H9 (cell line): ENCODE results near the gene CTNNA3. TPM values are rescaled to one million over a fixed set of nuclear protein-coding genes. Genes with fewer than 3 reads are reported as not detected.

ENCODE experiments used
- DNase-seq: peaks from one replicate; pipeline ENCODE4 v3.0.0-alpha.2; 2017
- H2AFZ ChIP-seq: one replicate; pipeline ENCODE4 v1.6.1; 2013; ENCODE audit warnings: mild to moderate bottlenecking, low read length, control low read depth, moderate library complexity
- H2AK5ac ChIP-seq: 2 replicates; pipeline ENCODE4 v1.6.1; 2013; ENCODE audit warnings: low read length, control low read depth, mixed read lengths; ENCODE audit not compliant: insufficient read length
- H2BK120ac ChIP-seq: one replicate; pipeline ENCODE4 v1.6.1; 2013; ENCODE audit warnings: low read depth, mild to moderate bottlenecking, low read length, control low read depth, inconsistent platforms; ENCODE audit not compliant: poor library complexity, severe bottlenecking
- H2BK12ac ChIP-seq: 2 replicates; pipeline ENCODE4 v1.6.1; 2013; ENCODE audit warnings: low read length, control low read depth, mixed read lengths, low read depth; ENCODE audit not compliant: insufficient read length
- H2BK15ac ChIP-seq: 2 replicates; pipeline ENCODE4 v1.6.1; 2013; ENCODE audit warnings: low read depth, low read length, control low read depth
- H2BK20ac ChIP-seq: one replicate; pipeline ENCODE4 v1.6.1; 2013; ENCODE audit warnings: low read depth, mild to moderate bottlenecking, low read length, control low read depth, inconsistent platforms; ENCODE audit not compliant: poor library complexity, severe bottlenecking
- H2BK5ac ChIP-seq: 2 replicates; pipeline ENCODE4 v1.6.1; 2013; ENCODE audit warnings: low read length, control low read depth, mixed read lengths; ENCODE audit not compliant: insufficient read length
- H3K14ac ChIP-seq: 2 replicates; pipeline ENCODE4 v1.6.1; 2013; ENCODE audit warnings: low read length, control low read depth; ENCODE audit not compliant: insufficient read depth
- H3K18ac ChIP-seq: 2 replicates; pipeline ENCODE4 v1.6.1; 2013; ENCODE audit warnings: low read depth, mild to moderate bottlenecking, mixed read lengths, low read length, control low read depth; ENCODE audit not compliant: insufficient read length
- H3K23ac ChIP-seq: 2 replicates; pipeline ENCODE4 v1.6.1; 2013; ENCODE audit warnings: low read length, control low read depth, mixed read lengths, low read depth; ENCODE audit not compliant: insufficient read length
- H3K23me2 ChIP-seq: 2 replicates; pipeline ENCODE4 v1.6.1; 2013; ENCODE audit warnings: low read depth, mild to moderate bottlenecking, mixed read lengths, low read length, control low read depth; ENCODE audit not compliant: insufficient read length, poor library complexity, severe bottlenecking
- H3K27ac ChIP-seq: 2 replicates; pipeline ENCODE4 v1.5.1; 2013; ENCODE audit warnings: low read length, control low read depth, mixed read lengths, low read depth; ENCODE audit not compliant: insufficient read length
- H3K27me3 ChIP-seq: 2 replicates; pipeline ENCODE4 v1.6.1; 2013; ENCODE audit warnings: low read length, control low read depth, inconsistent platforms; ENCODE audit not compliant: insufficient read depth
- H3K4ac ChIP-seq: 2 replicates; pipeline ENCODE4 v1.6.1; 2013; ENCODE audit warnings: low read depth, mild to moderate bottlenecking, control low read depth, inconsistent platforms, low read length, moderate library complexity
- H3K4me1 ChIP-seq: 2 replicates; pipeline ENCODE4 v1.6.1; 2013; ENCODE audit warnings: low read length, control low read depth, inconsistent platforms; ENCODE audit not compliant: insufficient read depth
- H3K4me2 ChIP-seq: 2 replicates; pipeline ENCODE4 v1.6.1; 2013; ENCODE audit warnings: low read length, control low read depth, mixed read lengths; ENCODE audit not compliant: insufficient read length, insufficient read depth
- H3K56ac ChIP-seq: 2 replicates; pipeline ENCODE4 v1.6.1; 2013; ENCODE audit warnings: low read depth, mild to moderate bottlenecking, mixed read lengths, low read length, control low read depth; ENCODE audit not compliant: insufficient read length
- H3K79me1 ChIP-seq: 2 replicates; pipeline ENCODE4 v1.6.1; 2013; ENCODE audit warnings: low read depth, mild to moderate bottlenecking, moderate library complexity, low read length, control low read depth, inconsistent platforms; ENCODE audit not compliant: insufficient read depth, poor library complexity, severe bottlenecking
- H3K79me2 ChIP-seq: 2 replicates; pipeline ENCODE4 v1.6.1; 2013; ENCODE audit warnings: low read length, control low read depth, inconsistent platforms; ENCODE audit not compliant: insufficient read depth
- H3K9ac ChIP-seq: 2 replicates; pipeline ENCODE4 v1.6.1; 2013; ENCODE audit warnings: low read length, control low read depth, mixed read lengths; ENCODE audit not compliant: insufficient read length; ENCODE audit errors: extremely low read depth
- H3K9me3 ChIP-seq: one replicate; pipeline ENCODE4 v1.6.1; 2013; ENCODE audit warnings: low read depth, low read length, inconsistent platforms; ENCODE audit not compliant: control insufficient read depth
- H3T11ph ChIP-seq: one replicate; pipeline ENCODE4 v1.6.1; 2013; ENCODE audit warnings: mild to moderate bottlenecking, low read length, control low read depth, inconsistent platforms
- H4K20me1 ChIP-seq: one replicate; pipeline ENCODE4 v1.6.1; 2013; ENCODE audit not compliant: control insufficient read depth, insufficient read length, insufficient read depth
- H4K5ac ChIP-seq: 2 replicates; pipeline ENCODE4 v1.6.1; 2013; ENCODE audit warnings: low read depth, mild to moderate bottlenecking, mixed read lengths, low read length, control low read depth; ENCODE audit not compliant: insufficient read length
- H4K8ac ChIP-seq: replicated peaks from 2 replicates; pipeline ENCODE4 v1.6.1; 2013; ENCODE audit warnings: low read length, control low read depth, mixed read lengths, low read depth; ENCODE audit not compliant: insufficient read length
- H4K91ac ChIP-seq: 2 replicates; pipeline ENCODE4 v1.6.1; 2013; ENCODE audit warnings: low read depth, mild to moderate bottlenecking, moderate library complexity, mixed read lengths, low read length, control low read depth; ENCODE audit not compliant: insufficient read length
- H3K27ac Mint-ChIP-seq, 3 experiments: 2 replicates in 2 of 3; 3 replicates in 1 of 3; pipeline ENCODE4 v1.8.0; 2020 to 2021; ENCODE audit warnings: mixed read lengths in 3 of 3, mild to moderate bottlenecking in 1 of 3, moderate library complexity in 1 of 3
- H3K27me3 Mint-ChIP-seq: 2 replicates; pipeline ENCODE4 v1.8.0; 2021; ENCODE audit warnings: low read depth, mild to moderate bottlenecking, moderate library complexity, mixed read lengths
- H3K36me3 Mint-ChIP-seq, 3 experiments: 2 replicates in 2 of 3; 3 replicates in 1 of 3; pipeline ENCODE4 v1.8.0; 2020 to 2021; ENCODE audit warnings: low read depth in 3 of 3, mixed read lengths in 3 of 3; ENCODE audit not compliant: insufficient read depth in 1 of 3
- H3K4me1 Mint-ChIP-seq, 2 experiments: 2 replicates each; pipeline ENCODE4 v1.8.0; 2020; ENCODE audit warnings: mixed read lengths in 2 of 2
- H3K4me3 Mint-ChIP-seq, 2 experiments: 2 replicates in 1 of 2; 3 replicates in 1 of 2; pipeline ENCODE4 v1.8.0; 2020 to 2021; ENCODE audit warnings: mild to moderate bottlenecking in 2 of 2, mixed read lengths in 2 of 2, moderate library complexity in 1 of 2
- H3K9me3 Mint-ChIP-seq, 2 experiments: 2 replicates in 1 of 2; 3 replicates in 1 of 2; pipeline ENCODE4 v1.8.0; 2020; ENCODE audit warnings: mild to moderate bottlenecking in 2 of 2, mixed read lengths in 2 of 2, moderate library complexity in 1 of 2
- WGBS: extraction: QIAGEN DNeasy Blood & Tissue Kit; methylation state at CpG from one replicate; pipeline ENCODE4 v1.1.7; 2013; ENCODE audit warnings: missing lambda C conversion rate, low lambda C conversion rate, mixed read lengths; ENCODE audit not compliant: insufficient read length; ENCODE audit errors: extremely low coverage; 5-methylcytosine and 5-hydroxymethylcytosine counted together
- total RNA-seq: library from RNA; stranded (reverse); gene quantifications from 2 replicates; pipeline ENCODE4 v1.2.1, GENCODE V29; 2021
- TF ChIP-seq, protein P1 (sequence below): fragments of 200-600 bp; sonication (generic); conservative IDR thresholded peaks from 3 replicates; pipeline ENCODE4 v1.8.0; 2021; ENCODE audit warnings: antibody characterized with exemption, mild to moderate bottlenecking

Gene CTNNA3
- total RNA-seq, 1 experiment from 2014 or later, result 3.3 TPM

DNA sequence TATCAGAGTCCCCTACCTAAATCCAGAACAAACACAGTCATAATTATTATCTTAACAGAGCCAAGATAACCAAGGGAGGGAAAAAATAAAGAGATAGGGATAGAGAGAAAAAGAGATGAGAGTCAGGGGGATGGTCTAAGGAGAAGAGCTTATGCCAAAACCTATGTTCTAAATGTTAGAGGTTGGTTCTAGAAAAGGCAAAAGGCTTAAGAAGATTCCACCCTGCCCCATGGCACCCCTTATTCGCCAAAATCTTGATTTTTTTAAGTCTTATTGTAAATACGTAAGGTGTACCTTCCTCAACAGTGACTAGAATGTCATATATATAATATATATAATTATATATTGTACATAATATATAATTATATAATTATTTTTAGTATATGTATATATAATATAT lies 29.6 kb upstream of the CTNNA3 start:
- Histone ChIP-seq H3K23me2 (no peaks in the 10 kb centered on the region), H3T11ph (no peak overlapping the region), H2BK20ac (no peak overlapping the region), H3K14ac (no peak overlapping the region), H2AK5ac (no peak overlapping the region), H3K27ac (no peak overlapping the region), H3K56ac (no peak overlapping the region), H2BK5ac (no peak overlapping the region), H4K20me1 (no peaks in the 10 kb centered on the region), H3K4ac (no peak overlapping the region), H4K91ac (no peak overlapping the region), H3K9me3 (no peaks in the 10 kb centered on the region), H2BK15ac (no peak overlapping the region), H2BK120ac (no peak overlapping the region), H3K4me2 (no peak overlapping the region), H3K23ac (no peak overlapping the region), H4K5ac (no peak overlapping the region), H3K18ac (no peak overlapping the region), H3K4me1 (no peaks in the 10 kb centered on the region), H3K79me2 (no peaks in the 10 kb centered on the region), H3K9ac (no peak overlapping the region), H3K79me1 (no peaks in the 10 kb centered on the region), H2BK12ac (no peak overlapping the region), H3K27me3 (no peaks in the 10 kb centered on the region), H2AFZ (no peak overlapping the region), H4K8ac (no peak overlapping the region)
- no peak for DNase-seq
- no peaks in the 10 kb centered on the region for H3K4me1 Mint-ChIP-seq
- H3K36me3 Mint-ChIP-seq, result no peaks in the 10 kb centered on the region
- H3K27ac Mint-ChIP-seq, result no peak overlapping the region
- H3K4me3 Mint-ChIP-seq, result no peak overlapping the region
- H3K27me3 Mint-ChIP-seq, result no peaks in the 10 kb centered on the region
- TF ChIP-seq, protein P1, sequence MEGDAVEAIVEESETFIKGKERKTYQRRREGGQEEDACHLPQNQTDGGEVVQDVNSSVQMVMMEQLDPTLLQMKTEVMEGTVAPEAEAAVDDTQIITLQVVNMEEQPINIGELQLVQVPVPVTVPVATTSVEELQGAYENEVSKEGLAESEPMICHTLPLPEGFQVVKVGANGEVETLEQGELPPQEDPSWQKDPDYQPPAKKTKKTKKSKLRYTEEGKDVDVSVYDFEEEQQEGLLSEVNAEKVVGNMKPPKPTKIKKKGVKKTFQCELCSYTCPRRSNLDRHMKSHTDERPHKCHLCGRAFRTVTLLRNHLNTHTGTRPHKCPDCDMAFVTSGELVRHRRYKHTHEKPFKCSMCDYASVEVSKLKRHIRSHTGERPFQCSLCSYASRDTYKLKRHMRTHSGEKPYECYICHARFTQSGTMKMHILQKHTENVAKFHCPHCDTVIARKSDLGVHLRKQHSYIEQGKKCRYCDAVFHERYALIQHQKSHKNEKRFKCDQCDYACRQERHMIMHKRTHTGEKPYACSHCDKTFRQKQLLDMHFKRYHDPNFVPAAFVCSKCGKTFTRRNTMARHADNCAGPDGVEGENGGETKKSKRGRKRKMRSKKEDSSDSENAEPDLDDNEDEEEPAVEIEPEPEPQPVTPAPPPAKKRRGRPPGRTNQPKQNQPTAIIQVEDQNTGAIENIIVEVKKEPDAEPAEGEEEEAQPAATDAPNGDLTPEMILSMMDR, result no peak
- no peaks in the 10 kb centered on the region; a peak in 1 of 5 replicates for H3K9me3 Mint-ChIP-seq
- WGBS, result no CpG with 5 or more reads among the region's 2 CpGs
